Measurements from ENCODE around the gene OXNAD1.
A peak's percentile ranks its signal among the peaks of the same experiment; 100 is the strongest.

OXNAD1 gene

GRCh38 chr3:16264708-16265454 is at the start of gene OXNAD1, which contains the start of gene DPH3:
Gene OXNAD1 (plus strand): TSS chr3:16265212. CDS start chr3:16270953, 5,741 bp downstream.
Gene DPH3 (minus strand): TSS chr3:16264943. CDS start chr3:16264876, 67 bp downstream.
- H3K4me1 Mint-ChIP-seq = peaks cover 20% of the 10 kb centered on the region
- peak within 1 kb of the TSS; percentile 93 for H3K4me3 Mint-ChIP-seq
- peak within 1 kb of the TSS; percentile 98 for H3K27ac Mint-ChIP-seq
- peaks cover 31% of the 10 kb centered on the region for H3K36me3 Mint-ChIP-seq
- peak; percentile 99 to 100 for DNase-seq (ENCODE audit: low spot score in 2 of 2)
- peak; percentile 98 for ATAC-seq
- H3K9me3 Mint-ChIP-seq = no peaks in the 10 kb centered on the region

DNA sequence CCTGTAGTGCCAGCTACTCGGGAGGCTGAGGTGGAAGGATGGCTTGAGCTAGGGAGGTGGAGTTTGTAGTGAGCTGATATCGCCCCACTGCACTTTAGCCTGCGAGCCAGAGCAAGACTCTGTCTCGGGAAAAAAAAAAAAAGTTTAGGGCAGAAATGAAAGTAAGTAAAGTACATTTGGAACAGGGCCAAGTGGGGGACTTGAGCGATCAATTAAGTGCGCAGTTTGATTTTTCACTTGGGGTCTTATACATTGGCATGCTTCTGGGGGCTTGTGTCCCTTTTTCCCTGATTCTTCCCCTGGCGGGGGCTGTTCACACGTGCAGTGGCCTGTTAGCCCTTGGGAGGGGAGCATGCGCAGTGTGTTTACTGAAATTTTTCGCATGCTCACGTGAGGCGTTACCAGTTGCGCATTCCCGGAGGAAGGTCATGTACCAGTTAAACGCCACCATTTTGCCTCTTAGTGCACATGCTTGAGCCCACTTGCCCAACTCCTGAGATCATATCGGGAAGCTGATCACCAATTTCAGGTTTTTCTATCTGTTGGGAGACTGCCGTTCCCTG is 48.6 kb upstream of the OXNAD1 start:
- H3K27ac Mint-ChIP-seq = no peak overlapping the region
- H3K4me1 Mint-ChIP-seq = peaks cover 3% of the 10 kb centered on the region
- ATAC-seq (no peak), DNase-seq (ENCODE audit: low spot score in 2 of 2) (no peak)
- H3K4me3 Mint-ChIP-seq = no peak overlapping the region
- no peaks in the 10 kb centered on the region for H3K9me3 Mint-ChIP-seq
- no peaks in the 10 kb centered on the region for H3K36me3 Mint-ChIP-seq

DNA sequence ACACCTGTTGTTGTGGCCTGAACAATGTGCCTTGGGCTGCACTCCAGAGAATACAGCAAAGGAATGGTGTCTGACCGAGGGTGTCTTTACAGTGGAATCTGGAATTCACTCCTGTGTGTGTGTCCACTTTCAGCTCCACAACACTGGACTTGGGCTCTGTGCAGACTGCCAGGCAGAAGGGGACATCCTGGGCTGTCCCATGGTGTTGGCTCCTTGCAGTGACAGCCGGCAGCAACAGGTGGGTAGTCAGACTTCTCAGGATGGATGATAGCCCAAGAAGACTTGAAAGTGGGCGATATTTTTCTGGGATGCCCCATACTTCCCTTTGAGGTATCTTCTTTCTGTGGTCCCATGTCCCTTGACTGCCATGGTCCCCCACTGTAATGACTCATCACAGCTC is 45.2 kb upstream of the OXNAD1 start:
- H3K27ac Mint-ChIP-seq = no peak overlapping the region
- H3K9me3 Mint-ChIP-seq = no peaks in the 10 kb centered on the region
- H3K4me3 Mint-ChIP-seq = no peak overlapping the region
- DNase-seq (ENCODE audit: low spot score in 2 of 2) (no peak), ATAC-seq (peak; percentile 11)
- no peaks in the 10 kb centered on the region for H3K4me1 Mint-ChIP-seq
- no peaks in the 10 kb centered on the region for H3K36me3 Mint-ChIP-seq

DNA sequence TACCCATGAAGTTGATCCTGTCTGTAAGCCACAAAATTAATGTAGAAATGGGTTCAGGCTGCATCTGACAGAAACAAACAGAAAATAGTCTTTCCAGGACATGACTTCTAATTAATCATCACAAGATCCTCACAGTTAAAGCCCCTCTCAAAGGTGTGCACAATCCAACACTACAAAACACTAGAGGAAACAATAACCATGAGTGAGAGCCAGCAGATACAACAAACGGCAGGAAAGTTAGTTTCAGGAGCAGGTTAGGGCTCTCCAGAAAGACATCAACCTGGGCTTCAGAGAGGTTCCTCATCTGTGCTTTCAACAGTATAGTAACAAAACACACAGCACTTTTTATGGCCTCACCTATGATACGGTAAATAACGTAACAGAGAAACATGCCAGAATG is 43.0 kb upstream of the OXNAD1 start:
- DNase-seq (ENCODE audit: low spot score in 2 of 2) (no peak), ATAC-seq (no peak)
- Mint-ChIP-seq H3K4me1 (no peaks in the 10 kb centered on the region), H3K9me3 (peaks cover 3% of the 10 kb centered on the region), H3K4me3 (no peak overlapping the region), H3K36me3 (no peaks in the 10 kb centered on the region), H3K27ac (no peak overlapping the region)

DNA sequence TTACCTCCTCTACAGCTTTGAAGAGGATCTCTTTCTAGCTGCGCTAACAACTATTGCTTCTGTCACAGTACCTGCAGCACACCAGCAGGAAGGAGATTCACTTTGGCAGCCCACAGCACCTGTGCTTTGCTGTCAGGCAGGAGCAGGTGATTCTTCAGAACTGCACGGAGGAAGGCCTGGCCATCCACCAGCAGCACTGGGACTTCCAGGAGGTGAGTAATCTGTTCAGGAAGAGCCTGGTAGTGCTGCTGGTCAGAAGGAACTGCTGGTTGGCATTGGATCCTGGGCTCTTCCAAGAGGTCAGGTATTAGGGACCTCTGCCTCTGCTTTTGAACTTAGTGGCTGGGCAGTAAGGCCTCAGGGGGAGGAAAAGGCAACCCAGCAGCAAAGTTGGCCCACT is 42.5 kb upstream of the OXNAD1 start:
- Mint-ChIP-seq H3K27ac (no peak overlapping the region), H3K36me3 (no peaks in the 10 kb centered on the region), H3K4me1 (no peaks in the 10 kb centered on the region), H3K4me3 (no peak overlapping the region), H3K9me3 (peaks cover 3% of the 10 kb centered on the region)
- ATAC-seq (no peak), DNase-seq (ENCODE audit: low spot score in 2 of 2) (no peak)

DNA sequence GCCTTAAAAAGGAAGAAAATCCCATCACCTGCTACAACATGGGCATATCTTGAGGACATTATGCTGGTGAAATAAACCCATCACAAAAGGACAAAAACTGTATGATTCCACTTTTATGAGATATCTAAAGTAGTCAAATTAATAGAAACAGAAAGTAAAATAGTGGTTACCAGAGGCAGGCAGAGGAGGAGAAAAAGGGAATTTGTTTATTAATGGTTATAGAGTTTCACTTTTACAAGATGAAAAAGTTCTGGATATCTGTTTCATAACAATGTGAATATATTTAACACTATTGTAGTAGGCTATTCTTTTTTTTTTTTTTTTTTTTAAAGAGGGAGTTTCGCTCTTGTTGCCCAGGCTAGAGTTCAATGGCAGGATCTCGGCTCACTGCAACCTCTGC is 40.7 kb upstream of the OXNAD1 start:
- ATAC-seq (no peak), DNase-seq (ENCODE audit: low spot score in 2 of 2) (no peak)
- Mint-ChIP-seq H3K27ac (no peak overlapping the region), H3K4me3 (no peak overlapping the region), H3K9me3 (peaks cover 3% of the 10 kb centered on the region), H3K36me3 (no peaks in the 10 kb centered on the region), H3K4me1 (no peaks in the 10 kb centered on the region)

DNA sequence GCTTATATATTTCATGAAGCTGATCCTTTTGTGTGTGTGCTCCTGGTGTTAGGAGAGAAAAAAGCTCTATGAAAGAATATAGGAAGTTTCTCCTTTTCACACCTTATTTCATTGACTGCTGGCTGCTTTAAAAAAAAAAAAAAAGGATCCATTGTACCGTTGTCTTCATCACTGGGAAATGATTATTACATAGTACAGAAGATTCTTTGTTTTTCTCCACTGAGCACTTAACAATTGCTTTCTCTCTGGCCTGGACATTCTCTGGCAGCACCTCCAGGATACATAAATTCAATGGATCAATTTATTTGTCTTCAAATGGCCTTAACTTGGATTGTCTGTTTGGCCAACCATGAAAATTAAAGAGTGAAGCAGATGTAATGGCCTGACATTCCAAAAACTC is 37.4 kb upstream of the OXNAD1 start:
- no peaks in the 10 kb centered on the region for H3K36me3 Mint-ChIP-seq
- ATAC-seq (no peak), DNase-seq (ENCODE audit: low spot score in 2 of 2) (no peak)
- no peaks in the 10 kb centered on the region for H3K4me1 Mint-ChIP-seq
- H3K9me3 Mint-ChIP-seq = peaks cover 3% of the 10 kb centered on the region
- H3K4me3 Mint-ChIP-seq = no peak overlapping the region
- H3K27ac Mint-ChIP-seq = no peak overlapping the region

DNA sequence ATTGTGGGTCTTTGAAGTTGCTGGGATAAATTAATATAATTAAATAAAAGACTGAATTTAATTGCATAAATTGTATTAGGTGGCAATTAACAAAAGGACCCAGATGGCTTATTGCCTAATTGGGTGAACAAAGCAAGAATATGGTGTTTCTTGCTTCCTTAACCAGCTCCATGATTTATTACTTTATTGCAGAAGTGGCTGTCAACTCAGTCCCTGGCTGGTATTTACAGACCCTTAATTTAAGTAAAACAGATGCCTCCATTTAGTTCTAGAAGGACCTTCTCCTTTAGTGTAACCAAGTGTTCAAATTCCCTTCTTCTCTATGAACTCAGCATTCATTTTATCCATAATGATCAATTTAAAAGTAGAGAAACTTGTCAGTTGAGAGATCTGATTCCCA is 35.3 kb upstream of the OXNAD1 start:
- Mint-ChIP-seq H3K4me1 (no peaks in the 10 kb centered on the region), H3K36me3 (no peaks in the 10 kb centered on the region)
- no peak for DNase-seq (ENCODE audit: low spot score in 2 of 2)

DNA sequence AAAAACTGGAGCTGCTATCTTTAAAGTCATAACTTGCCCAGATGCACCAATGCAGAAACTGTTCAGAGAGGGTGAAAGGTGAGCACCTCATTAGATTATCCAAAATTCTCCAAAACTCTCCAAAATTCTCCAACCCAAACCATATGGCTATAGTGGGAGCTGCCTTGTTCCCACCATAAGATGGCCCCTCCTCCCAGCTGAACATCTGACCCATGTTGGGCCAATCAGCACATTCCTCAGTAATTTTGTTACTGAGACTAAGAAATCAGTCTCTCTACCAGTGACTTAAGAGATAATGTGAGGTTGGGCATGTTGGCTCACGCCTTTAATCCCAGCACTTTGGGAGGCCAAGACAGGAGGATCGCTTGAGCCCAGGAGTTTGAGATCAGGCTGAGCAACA is 33.0 kb upstream of the OXNAD1 start:
- no peak for DNase-seq (ENCODE audit: low spot score in 2 of 2)
- Mint-ChIP-seq H3K9me3 (no peaks in the 10 kb centered on the region), H3K4me3 (no peak overlapping the region), H3K27ac (no peak overlapping the region), H3K36me3 (no peaks in the 10 kb centered on the region), H3K4me1 (no peaks in the 10 kb centered on the region)
- ATAC-seq = no peak

More for the DNA sequence above, 35.3 kb upstream of the OXNAD1 start:
- Mint-ChIP-seq H3K27ac (no peak overlapping the region), H3K4me3 (no peak overlapping the region), H3K9me3 (peaks cover 3% of the 10 kb centered on the region)
- ATAC-seq = no peak

DNA sequence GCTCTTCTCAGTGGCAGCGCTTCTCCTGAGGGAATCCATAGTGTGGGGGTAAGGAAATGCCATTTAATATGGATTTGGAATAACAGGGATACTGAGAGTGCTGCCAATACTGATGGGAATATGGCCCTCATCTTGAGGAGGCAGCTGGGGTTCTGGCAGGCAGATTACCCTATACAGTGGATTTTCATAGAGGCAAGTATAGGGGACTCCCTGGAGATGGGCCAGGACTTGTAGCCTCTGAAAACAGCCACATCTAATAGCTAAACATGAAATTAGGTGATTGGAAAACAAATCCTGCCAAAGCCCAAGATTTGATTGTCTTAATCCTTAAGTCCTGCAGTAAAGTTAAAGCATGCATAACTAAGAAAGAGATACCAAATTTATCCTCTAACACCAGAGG is 31.2 kb upstream of the OXNAD1 start:
- no peak for ATAC-seq
- DNase-seq (ENCODE audit: low spot score in 2 of 2) = no peak
- no peak overlapping the region for H3K27ac Mint-ChIP-seq

DNA sequence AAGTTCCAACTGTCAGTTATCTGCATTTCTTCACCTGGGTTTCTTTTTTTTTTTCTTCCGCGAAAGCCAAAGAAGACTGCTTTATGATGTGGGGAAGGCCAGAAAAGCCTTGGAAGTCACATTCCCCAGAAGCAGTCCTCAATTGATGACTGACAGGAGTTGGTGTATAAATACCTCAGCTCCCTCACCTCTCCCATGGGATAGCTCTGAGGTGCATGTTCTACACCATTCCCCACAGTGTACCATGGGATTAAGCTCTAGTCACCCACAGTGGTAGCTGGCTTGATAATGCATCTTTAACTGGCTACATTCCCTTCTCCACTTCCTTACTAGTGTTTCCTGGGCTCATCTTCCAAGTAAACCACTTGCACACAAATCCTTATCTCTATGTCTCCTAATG is 30.7 kb upstream of the OXNAD1 start:
- ATAC-seq = no peak

More for the DNA sequence above, 31.2 kb upstream of the OXNAD1 start:
- no peaks in the 10 kb centered on the region for H3K4me1 Mint-ChIP-seq
- H3K4me3 Mint-ChIP-seq = no peak overlapping the region
- H3K9me3 Mint-ChIP-seq = no peaks in the 10 kb centered on the region
- no peaks in the 10 kb centered on the region for H3K36me3 Mint-ChIP-seq

DNA sequence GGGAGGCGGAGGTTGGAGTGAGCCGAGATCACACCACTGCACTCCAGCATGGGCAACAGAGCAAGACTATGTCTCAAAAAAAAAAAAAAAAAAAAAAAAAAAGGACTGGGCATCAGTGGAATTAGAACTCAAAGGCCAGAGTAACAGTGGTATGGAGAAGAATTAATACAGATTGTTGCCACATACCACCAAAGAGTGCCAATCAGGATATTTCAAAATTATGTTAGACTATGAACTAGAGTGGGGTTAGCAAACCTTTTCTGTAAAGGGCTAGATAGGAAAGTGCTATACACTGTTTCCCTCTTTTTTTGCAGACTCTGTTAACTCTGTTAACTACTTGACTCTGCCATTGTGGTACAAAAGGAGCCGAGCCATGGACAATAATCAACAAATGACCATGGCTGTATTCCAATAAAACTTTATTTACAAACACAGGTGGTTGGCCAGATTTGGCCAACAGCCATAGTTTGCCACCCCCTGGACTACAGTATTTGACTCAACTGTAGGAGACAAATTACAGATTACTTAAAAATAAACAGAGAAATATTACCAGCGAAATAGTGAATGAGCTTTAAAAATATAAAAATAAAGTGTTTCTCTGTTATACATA is 28.9 kb upstream of the OXNAD1 start:
- ATAC-seq (no peak), DNase-seq (ENCODE audit: low spot score in 2 of 2) (no peak)
- Mint-ChIP-seq H3K36me3 (no peaks in the 10 kb centered on the region), H3K4me1 (peaks cover 9% of the 10 kb centered on the region), H3K4me3 (no peak overlapping the region), H3K9me3 (no peaks in the 10 kb centered on the region), H3K27ac (no peak overlapping the region)

More for the DNA sequence above, 30.7 kb upstream of the OXNAD1 start:
- no peaks in the 10 kb centered on the region for H3K36me3 Mint-ChIP-seq
- no peaks in the 10 kb centered on the region for H3K4me1 Mint-ChIP-seq
- no peak for DNase-seq (ENCODE audit: low spot score in 2 of 2)
- H3K27ac Mint-ChIP-seq = no peak overlapping the region
- no peaks in the 10 kb centered on the region for H3K9me3 Mint-ChIP-seq
- H3K4me3 Mint-ChIP-seq = no peak overlapping the region

DNA sequence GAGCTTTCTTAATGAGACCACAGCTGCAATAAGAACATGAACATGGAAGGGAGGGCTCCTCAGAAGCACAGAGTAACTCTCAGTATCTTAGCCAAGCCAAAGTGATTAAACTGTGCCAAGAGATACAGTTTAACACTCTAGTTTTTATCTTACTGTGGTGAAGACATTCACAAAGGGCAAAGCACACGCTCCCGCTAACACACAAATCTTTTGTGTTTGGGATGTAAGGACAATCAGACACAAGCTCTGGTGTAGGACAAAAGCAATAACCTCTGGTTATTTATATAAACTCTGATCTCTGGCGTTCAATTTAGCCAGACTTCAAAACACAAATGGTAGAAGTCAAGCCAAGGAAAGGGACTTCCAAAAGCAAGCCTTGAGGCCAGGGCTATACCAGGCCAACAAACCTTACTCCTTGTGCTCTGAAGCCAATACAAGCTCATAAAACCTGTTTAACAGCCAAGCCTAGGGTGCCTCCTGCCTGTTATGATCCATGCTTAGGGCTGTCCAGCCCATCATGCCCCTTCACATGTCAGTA is 28.1 kb upstream of the OXNAD1 start:
- no peaks in the 10 kb centered on the region for H3K36me3 Mint-ChIP-seq
- DNase-seq (ENCODE audit: low spot score in 2 of 2) (no peak), ATAC-seq (peak; percentile 14)
- H3K27ac Mint-ChIP-seq = no peak overlapping the region
- H3K9me3 Mint-ChIP-seq = no peaks in the 10 kb centered on the region
- H3K4me1 Mint-ChIP-seq = peaks cover 9% of the 10 kb centered on the region
- no peak overlapping the region for H3K4me3 Mint-ChIP-seq

- ATAC-seq (no peak), DNase-seq (ENCODE audit: low spot score in 2 of 2) (no peak)
- Mint-ChIP-seq H3K9me3 (no peaks in the 10 kb centered on the region), H3K4me3 (no peak overlapping the region), H3K27ac (no peak overlapping the region), H3K36me3 (no peaks in the 10 kb centered on the region), H3K4me1 (peaks cover 20% of the 10 kb centered on the region)
Observed at GRCh38 chr3:16239086-16239770, 25.8 kb upstream of the OXNAD1 start.

DNA sequence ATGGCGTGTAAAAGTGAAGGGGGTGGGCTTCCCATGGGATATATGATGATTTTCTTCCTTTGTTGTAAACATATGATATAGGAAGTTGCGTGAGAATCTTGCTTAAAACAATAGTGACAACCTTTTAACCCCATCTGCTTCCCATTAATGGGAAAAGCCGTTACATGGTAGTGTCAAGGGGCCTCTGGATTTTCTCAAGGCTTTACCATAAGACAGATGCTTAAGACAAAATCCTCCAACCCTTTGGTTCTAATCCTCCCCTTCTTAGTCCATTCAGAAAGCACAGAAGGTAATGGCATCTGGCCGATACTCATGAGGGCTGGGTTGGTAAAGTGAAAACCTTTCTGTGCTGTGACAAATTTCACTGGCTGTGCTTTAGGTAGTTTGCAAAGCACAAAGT is 25.2 kb upstream of the OXNAD1 start:
- Mint-ChIP-seq H3K4me1 (peaks cover 22% of the 10 kb centered on the region), H3K4me3 (no peak overlapping the region), H3K9me3 (no peaks in the 10 kb centered on the region), H3K27ac (no peak overlapping the region), H3K36me3 (no peaks in the 10 kb centered on the region)
- ATAC-seq = no peak
- no peak for DNase-seq (ENCODE audit: low spot score in 2 of 2)

Measured in stimulated activated effector memory CD8-positive, alpha-beta T cell treated with anti-CD3 and anti-CD28 coated beads, Interleukin-12 subunit alpha, Interleukin-12 subunit beta, amount 100 ng/mL, for 72 hours (primary cell).